GM19468 (cell line): ENCODE results near the gene HECW1.
"Not testable (repeated sequence)": the region's sequence is repeated elsewhere in the genome, so short reads cannot be mapped to it uniquely, and the experiment has no call there.

ENCODE experiments used
- ATAC-seq: cut with Tn5 transposase; IDR thresholded peaks from one replicate; pipeline ENCODE4 v1.9.1; 2021; ENCODE audit warnings: mild to moderate bottlenecking, moderate library complexity, moderate number of reproducible peaks; ENCODE audit not compliant: unreplicated experiment; ENCODE audit errors: extremely low read depth

The HECW1 gene

GRCh38 chr7:43199371-43200160 lies 87.1 kb downstream of the HECW1 start:
- ATAC-seq, result no peak

GRCh38 chr7:43201912-43202311 lies 89.5 kb downstream of the HECW1 start:
- no peak for ATAC-seq

GRCh38 chr7:43204081-43204480 lies 91.6 kb downstream of the HECW1 start:
- ATAC-seq, result no peak

DNA sequence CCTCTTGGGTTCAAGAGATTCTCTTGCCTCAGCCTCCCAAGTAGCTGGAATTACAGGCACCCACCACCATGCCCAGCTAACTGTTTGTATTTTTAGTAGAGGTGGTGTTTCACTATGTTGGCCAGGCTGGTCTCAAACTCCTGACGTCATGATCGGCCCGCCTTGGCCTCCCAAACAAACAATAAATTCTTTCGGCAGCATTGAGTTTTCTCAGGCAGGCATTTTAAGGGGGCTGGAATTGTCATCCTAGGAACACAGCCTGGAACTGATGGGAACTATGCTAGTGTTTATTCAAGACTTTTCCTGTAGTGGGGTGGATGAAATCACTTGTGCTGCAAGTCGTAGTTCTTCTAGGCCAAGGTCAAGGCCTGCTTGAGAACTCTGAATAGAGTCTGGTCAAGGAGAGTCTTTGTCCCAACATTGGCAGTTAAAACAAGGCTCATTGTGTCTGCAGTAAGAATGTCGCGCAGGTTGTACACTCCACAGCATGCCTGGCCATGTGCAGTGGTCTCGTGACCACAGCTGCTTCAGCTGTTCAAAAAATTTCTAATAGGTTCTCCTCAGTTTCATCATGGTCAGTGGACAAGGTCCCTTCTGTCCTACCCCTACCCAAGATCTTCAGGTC lies 92.8 kb downstream of the HECW1 start:
- no peak for ATAC-seq

- ATAC-seq, result no peak
Observed at GRCh38 chr7:43208242-43208641, 95.8 kb downstream of the HECW1 start.

GRCh38 chr7:43210539-43210938 lies 98.1 kb downstream of the HECW1 start:
- not testable (repeated sequence) for ATAC-seq

- ATAC-seq, result no peak
Observed at GRCh38 chr7:43211286-43211685, 98.8 kb downstream of the HECW1 start.

DNA sequence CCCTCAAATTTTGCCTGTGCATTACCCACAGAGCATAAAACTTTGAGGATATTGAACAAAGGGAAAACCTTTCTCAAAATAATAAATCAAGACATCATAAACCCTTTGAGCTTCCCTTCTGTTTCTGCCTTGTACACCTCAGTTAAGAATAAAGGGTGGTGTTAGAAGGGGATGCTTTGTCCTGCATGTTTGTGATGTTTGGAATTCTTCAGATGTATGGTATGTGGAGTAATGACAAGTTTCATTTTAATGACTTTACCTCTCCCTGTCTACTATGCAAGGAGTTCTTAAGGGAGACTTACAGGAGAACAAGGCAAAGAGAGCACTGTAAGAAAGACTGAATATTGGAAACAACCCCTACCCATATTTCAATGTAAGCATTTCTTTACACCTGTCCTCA lies 99.2 kb downstream of the HECW1 start:
- ATAC-seq, result no peak

GRCh38 chr7:43212921-43213320 lies 100.5 kb downstream of the HECW1 start:
- ATAC-seq, result no peak

DNA sequence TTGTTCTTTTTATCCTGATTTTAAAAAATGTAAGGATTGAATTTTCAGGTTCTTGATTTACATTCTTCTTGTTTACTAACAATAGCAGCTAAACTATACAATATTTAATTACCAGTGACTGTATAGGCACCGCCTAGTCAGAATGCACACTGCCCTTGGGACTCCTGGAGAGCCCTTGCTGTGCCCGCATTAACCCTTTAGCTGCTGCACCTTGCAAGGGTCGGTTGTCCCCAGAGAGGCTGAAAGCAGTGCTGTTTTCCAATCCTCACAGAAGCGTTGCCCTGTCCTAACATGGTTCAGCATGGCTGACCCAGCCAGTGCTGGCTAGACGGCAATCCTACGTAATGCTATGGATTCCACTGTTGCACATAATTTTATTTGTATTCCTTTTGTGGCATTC lies 102.6 kb downstream of the HECW1 start:
- no peak for ATAC-seq

DNA sequence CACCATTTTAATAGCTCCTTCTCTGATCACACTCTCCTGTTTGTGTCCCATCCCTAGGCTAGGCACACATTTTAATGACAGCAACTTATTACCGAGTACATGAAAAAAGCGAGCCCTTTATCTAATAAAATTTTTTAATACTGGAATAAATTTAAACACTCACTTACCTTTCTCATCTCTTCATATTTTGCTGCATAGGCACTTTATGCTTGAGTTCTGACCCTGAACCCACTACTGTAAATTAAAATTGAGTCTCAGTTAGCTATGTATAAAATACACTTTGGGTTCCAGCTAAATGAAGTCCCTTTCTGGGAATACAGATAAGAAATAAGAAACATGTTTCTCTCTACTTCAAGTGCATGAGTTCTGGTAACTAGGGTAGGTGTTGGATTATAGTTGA lies 104.6 kb downstream of the HECW1 start:
- ATAC-seq, result no peak

DNA sequence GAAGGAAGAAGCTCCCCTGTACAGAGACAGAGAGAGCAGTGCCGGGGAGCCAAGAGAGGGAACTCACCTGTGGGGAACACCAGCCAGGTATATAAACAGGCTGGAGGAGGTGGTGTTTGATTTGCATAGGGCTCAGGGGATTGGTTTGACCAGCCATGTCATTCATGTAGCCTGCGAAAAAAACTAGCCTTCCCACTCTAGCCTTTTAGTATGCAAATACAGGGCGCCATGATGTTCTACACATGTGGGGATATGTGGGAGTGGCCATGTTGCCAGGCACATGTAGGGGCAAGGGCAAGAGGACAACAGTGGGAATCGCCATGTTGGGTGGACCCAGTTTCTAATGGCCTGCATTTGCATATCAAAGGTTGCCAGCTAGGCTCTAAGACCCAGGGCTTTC lies 106.5 kb downstream of the HECW1 start:
- ATAC-seq, result not testable (repeated sequence)

GRCh38 chr7:43220250-43220649 lies 107.8 kb downstream of the HECW1 start:
- ATAC-seq, result no peak

DNA sequence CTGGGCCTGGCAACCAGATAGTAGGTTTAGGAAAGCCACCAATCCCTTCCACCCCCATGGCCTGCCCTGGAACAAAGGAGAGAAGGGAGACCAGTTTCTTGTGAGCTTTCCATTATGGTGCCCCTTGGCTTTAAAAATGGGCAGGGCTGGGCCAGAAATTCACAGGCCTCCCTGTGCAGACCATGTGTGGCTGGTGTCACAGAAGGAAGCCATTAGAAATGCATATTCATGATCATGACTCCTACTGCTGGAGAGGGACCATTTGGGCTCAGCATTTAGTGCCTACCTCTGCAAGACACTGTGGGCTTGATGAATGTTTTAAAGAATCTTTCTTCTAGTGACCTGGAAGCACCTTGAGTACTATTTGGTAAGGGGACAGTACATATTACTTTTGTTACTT lies 108.3 kb downstream of the HECW1 start:
- no peak for ATAC-seq

- ATAC-seq, result no peak
Observed at GRCh38 chr7:43229801-43230200, 117.4 kb downstream of the HECW1 start.

GRCh38 chr7:43232366-43232765 lies 119.9 kb downstream of the HECW1 start:
- no peak for ATAC-seq

GRCh38 chr7:43234073-43234472 lies 121.6 kb downstream of the HECW1 start:
- no peak for ATAC-seq

- no peak for ATAC-seq
Observed at GRCh38 chr7:43234968-43235367, 122.5 kb downstream of the HECW1 start.

- ATAC-seq, result no peak
Observed at GRCh38 chr7:43240565-43240964, 128.1 kb downstream of the HECW1 start.

DNA sequence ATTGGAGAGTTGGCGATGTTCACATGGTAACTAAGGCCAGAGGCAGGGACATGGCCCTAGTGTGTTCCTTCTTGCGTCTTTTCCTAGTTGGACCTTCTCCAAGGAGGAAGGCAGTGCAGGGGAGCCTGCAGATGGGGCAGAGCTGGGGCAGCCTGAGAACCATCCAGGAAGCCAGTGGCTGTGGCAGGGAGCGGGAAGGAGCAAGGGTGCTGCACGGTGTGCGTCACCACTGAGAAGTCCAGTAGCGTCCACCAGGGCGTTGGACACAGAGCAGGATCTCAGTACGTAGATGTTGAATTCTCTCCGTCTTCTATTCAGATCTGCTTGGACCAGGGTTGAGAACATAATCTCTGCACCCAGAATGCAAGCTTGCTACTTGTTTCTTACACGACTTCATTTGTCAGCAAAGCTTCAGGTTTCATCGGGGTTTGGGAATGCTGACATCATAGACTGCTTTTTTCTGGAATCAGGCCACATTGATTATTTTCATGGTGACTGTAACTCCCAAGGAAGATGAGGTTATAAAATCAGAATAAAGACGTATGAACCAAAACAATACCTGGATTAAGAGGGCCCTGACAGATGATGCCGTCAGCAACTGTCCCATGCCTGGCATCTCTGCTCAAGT lies 130.3 kb downstream of the HECW1 start:
- no peak for ATAC-seq

DNA sequence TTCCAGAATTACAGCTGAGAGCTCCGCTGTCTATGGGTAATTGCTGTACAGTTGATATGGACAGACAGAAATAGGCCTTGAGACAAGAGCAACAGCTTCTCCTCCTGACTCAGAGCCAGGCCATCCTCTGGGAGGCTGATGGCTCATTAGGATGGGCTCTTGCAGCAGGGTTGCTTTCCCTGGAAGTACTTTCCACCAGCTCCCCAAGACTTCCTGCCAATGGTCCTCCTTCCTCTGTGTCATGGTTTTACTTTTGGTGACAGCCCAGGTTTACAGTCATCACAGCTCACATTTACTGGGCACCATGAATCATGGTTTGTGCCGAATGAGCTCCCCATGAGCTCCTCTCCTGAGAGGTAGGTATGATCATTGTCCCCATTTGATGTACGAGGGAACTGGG lies 131.8 kb downstream of the HECW1 start:
- no peak for ATAC-seq
